ENCODE measurements around the gene BSN.

Gene BSN

DNA sequence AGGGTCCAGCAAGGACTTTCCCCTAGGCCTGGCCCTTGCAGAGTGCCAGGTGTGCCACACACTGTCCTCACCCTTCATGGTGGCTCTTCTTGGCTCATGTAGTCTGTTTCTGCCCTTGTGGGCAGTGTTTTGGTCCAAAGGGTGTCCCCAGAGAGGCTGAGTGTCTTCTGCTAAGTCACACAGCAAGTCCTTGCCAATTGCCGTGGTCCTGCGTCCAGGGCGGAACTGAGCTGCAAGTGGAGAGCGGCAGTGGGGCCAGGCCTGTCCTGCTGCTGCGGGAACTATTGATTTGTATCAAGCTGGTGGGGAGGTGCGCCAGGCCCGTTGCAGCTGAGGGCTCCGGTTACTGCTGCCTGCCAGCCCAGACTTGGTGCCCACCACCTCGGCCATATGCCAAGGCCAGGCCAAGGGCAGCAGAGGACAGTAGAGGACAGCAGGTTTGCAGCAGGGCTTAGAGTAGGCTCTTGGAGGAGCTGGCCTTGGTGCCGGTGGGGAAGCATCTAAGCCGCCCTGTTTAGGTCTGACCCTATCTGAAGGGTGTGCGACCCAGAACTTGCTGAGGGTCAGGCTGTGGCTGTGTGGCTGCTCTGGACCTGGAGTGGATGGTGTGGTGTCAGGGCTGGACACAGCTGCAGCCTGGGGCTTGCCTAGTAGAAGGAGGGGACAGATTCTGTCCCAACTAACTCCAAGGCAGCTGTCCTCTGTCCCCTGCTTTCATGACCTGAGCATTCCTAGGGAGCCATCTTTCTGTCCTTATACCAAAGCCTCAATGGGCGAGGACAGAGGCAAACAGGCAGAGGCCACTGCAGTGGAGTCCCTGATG lies 160.7 kb downstream of the BSN start:
- no peak for DNase-seq (ENCODE audit: low read depth in 2 of 2, low spot score in 1 of 2)

DNA sequence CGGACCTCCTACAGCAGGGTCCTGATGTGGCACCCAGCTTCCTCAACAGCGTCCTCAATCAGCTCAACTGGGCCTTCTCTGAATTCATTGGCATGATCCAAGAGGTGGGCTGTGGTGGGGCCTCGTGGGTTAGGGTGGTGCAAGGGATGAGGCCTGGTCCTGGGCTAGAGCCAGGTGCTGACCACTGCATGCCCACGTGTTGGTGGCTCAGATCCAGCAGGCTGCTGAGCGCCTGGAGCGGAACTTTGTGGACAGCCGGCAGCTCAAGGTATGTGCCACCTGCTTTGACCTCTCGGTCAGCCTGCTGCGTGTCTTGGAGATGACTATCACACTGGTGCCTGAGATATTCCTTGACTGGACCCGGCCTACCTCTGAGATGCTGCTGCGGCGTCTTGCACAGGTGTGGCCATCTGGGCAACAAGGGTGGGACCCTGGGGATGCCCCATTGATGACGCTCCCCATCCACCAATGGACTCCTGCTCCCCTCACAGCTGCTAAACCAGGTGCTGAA lies 161.4 kb downstream of the BSN start:
- DNase-seq (ENCODE audit: low read depth in 2 of 2, low spot score in 1 of 2), result no peak

- no peak for DNase-seq (ENCODE audit: low read depth in 2 of 2, low spot score in 1 of 2)
Measured at GRCh38 chr3:49716169-49716568, 161.9 kb downstream of the BSN start.

GRCh38 chr3:49716691-49717210 lies 162.5 kb downstream of the BSN start:
- no peak for DNase-seq (ENCODE audit: low read depth in 2 of 2, low spot score in 1 of 2)

GRCh38 chr3:49717211-49717958 lies 163.1 kb downstream of the BSN start:
- no peak for DNase-seq (ENCODE audit: low read depth in 2 of 2, low spot score in 1 of 2)

GRCh38 chr3:49717959-49718857 lies 163.9 kb downstream of the BSN start:
- no peak for DNase-seq (ENCODE audit: low read depth in 2 of 2, low spot score in 1 of 2)

DNA sequence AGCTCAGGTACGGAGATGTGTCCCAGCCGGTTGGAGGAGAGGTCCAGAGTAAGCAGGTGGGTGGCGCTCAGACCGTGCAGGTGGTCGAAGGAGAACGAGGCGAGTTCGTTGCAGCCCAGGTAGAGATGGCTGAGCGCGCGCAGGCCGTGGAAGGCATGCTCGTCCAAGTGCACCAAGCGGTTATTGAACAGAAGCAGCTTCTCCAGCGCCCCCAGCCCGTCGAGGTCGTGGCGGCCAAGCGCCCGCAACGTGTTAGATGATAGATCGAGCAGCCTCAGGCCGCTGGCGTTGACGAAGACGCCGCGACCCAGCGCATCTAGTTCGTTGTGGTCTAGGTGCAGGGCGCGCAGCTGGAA lies 164.6 kb downstream of the BSN start:
- no peak for DNase-seq (ENCODE audit: low read depth in 2 of 2, low spot score in 1 of 2)

- DNase-seq (ENCODE audit: low read depth in 2 of 2, low spot score in 1 of 2), result peak; percentile 72 to 82
Measured at GRCh38 chr3:49719214-49719884, 165.1 kb downstream of the BSN start, which contains the start of gene AMIGO3. AMIGO3 (minus strand) TSS chr3:49719684; CDS start chr3:49719465, 219 bp downstream.
